ENCODE data around the gene CACNA1C. TPM values are rescaled to one million over a fixed set of nuclear protein-coding genes. Genes with fewer than 3 reads are reported as not detected.

Gene CACNA1C
- total RNA-seq, 6 donors from 2014 or later = 5.2 to 45.1 (median 8.8) TPM

- Histone ChIP-seq H3K4me1 (peaks cover 0 to 15% (median 11%) of the 10 kb centered on the region in 4 donors), H3K27ac (no peak overlapping the region), H3K27me3 (no peaks in the 10 kb centered on the region), H3K36me3 (peaks cover 0 to 3% (median 0%) of the 10 kb centered on the region in 4 donors), H3K4me3 (no peak overlapping the region), H3K9me3 (no peaks in the 10 kb centered on the region)
- TF ChIP-seq CTCF (IDR thresholded peaks at IDR 0.05) (no peak), POLR2AphosphoS5 (IDR thresholded peaks at IDR 0.05) (no peak), POLR2A (IDR thresholded peaks at IDR 0.05) (no peak), EP300 (IDR thresholded peaks at IDR 0.05) (no peak)
- DNase-seq (no peak), ATAC-seq (ENCODE audit: low FRiP score in 2 of 2) (no peak)
- WGBS, 2 donors = 79 to 83% methylated on average over 7 of the region's 7 CpGs
These were observed 451.0 kb downstream of the CACNA1C start for GRCh38 chr12:2503762-2504161.

- ATAC-seq (ENCODE audit: low FRiP score in 2 of 2) (no peak), DNase-seq (peak in 1 of 2 donors; percentile 62)
- Histone ChIP-seq H3K4me3 (no peak overlapping the region), H3K27me3 (no peaks in the 10 kb centered on the region), H3K9me3 (no peaks in the 10 kb centered on the region), H3K4me1 (peaks cover 0 to 15% (median 11%) of the 10 kb centered on the region in 4 donors), H3K36me3 (peaks cover 0 to 3% (median 0%) of the 10 kb centered on the region in 4 donors), H3K27ac (no peak overlapping the region)
- TF ChIP-seq EP300 (IDR thresholded peaks at IDR 0.05) = no peak
- no peak for TF ChIP-seq CTCF (IDR thresholded peaks at IDR 0.05)
- TF ChIP-seq POLR2AphosphoS5 (IDR thresholded peaks at IDR 0.05) = no peak
- no peak for TF ChIP-seq POLR2A (IDR thresholded peaks at IDR 0.05)
- WGBS, 2 donors = 96 to 97% methylated on average over 15 of the region's 15 CpGs
These were observed 451.8 kb downstream of the CACNA1C start for GRCh38 chr12:2504577-2504976.

GRCh38 chr12:2507814-2508213 lies 455.0 kb downstream of the CACNA1C start:
- no peaks in the 10 kb centered on the region for H3K4me1 ChIP-seq
- H3K4me3 ChIP-seq = no peak overlapping the region
- 67 to 70% methylated on average over 7 of the region's 7 CpGs for WGBS, 2 donors
- no peaks in the 10 kb centered on the region for H3K36me3 ChIP-seq
- no peaks in the 10 kb centered on the region for H3K9me3 ChIP-seq
- ATAC-seq (ENCODE audit: low FRiP score in 2 of 2) = no peak
- H3K27ac ChIP-seq = no peak overlapping the region
- peak in 1 of 2 donors; percentile 32 for DNase-seq
- TF ChIP-seq POLR2AphosphoS5 (IDR thresholded peaks at IDR 0.05) = no peak
- TF ChIP-seq POLR2A (IDR thresholded peaks at IDR 0.05) = no peak
- TF ChIP-seq CTCF (IDR thresholded peaks at IDR 0.05) = no peak
- TF ChIP-seq EP300 (IDR thresholded peaks at IDR 0.05) = no peak
- no peaks in the 10 kb centered on the region for H3K27me3 ChIP-seq

- TF ChIP-seq EP300 (IDR thresholded peaks at IDR 0.05) (no peak), POLR2AphosphoS5 (IDR thresholded peaks at IDR 0.05) (no peak), CTCF (IDR thresholded peaks at IDR 0.05) (no peak), POLR2A (IDR thresholded peaks at IDR 0.05) (no peak)
- 81 to 88% methylated on average over 5 of the region's 5 CpGs for WGBS, 2 donors
- no peak overlapping the region for H3K4me3 ChIP-seq
These were observed 456.4 kb downstream of the CACNA1C start for GRCh38 chr12:2509137-2509536.

GRCh38 chr12:2510045-2510444 lies 457.3 kb downstream of the CACNA1C start:
- DNase-seq = no peak
- H3K4me1 ChIP-seq = no peaks in the 10 kb centered on the region
- 93 to 100% methylated on average over 3 to 5 of the region's 5 CpGs for WGBS, 2 donors
- TF ChIP-seq POLR2A (IDR thresholded peaks at IDR 0.05) (no peak), EP300 (IDR thresholded peaks at IDR 0.05) (no peak), POLR2AphosphoS5 (IDR thresholded peaks at IDR 0.05) (no peak), CTCF (IDR thresholded peaks at IDR 0.05) (no peak)
- no peak overlapping the region for H3K4me3 ChIP-seq
- no peaks in the 10 kb centered on the region for H3K36me3 ChIP-seq
- H3K9me3 ChIP-seq = no peaks in the 10 kb centered on the region
- H3K27me3 ChIP-seq = no peaks in the 10 kb centered on the region
- no peak overlapping the region for H3K27ac ChIP-seq
- ATAC-seq (ENCODE audit: low FRiP score in 2 of 2) = no peak

More at GRCh38 chr12:2509137-2509536, 456.4 kb downstream of the CACNA1C start:
- no peak overlapping the region for H3K27ac ChIP-seq
- no peak for ATAC-seq (ENCODE audit: low FRiP score in 2 of 2)
- H3K4me1 ChIP-seq = no peaks in the 10 kb centered on the region
- DNase-seq = no peak
- no peaks in the 10 kb centered on the region for H3K9me3 ChIP-seq
- H3K36me3 ChIP-seq = no peaks in the 10 kb centered on the region
- no peaks in the 10 kb centered on the region for H3K27me3 ChIP-seq

Data from upper lobe of left lung (tissue), 6 donors.